Testis (tissue), 5 donors: Measurements from ENCODE around the gene CCDC83. TPM values are rescaled to one million over a fixed set of nuclear protein-coding genes. Genes with fewer than 3 reads are reported as not detected.
A peak's percentile ranks its signal among the peaks of the same experiment; 100 is the strongest.

Source experiments
- DNase-seq: peaks from one replicate; pipeline ENCODE4 v3.0.0-alpha.2; 2019
- H3K27ac ChIP-seq, 2 donors: fragments of 200-600 bp; sonication (generic); one replicate each; pipeline ENCODE4 v1.5.1; 2019
- H3K27me3 ChIP-seq: fragments of 200-600 bp; sonication (generic); one replicate; pipeline ENCODE4 v1.5.1; 2019
- H3K36me3 ChIP-seq: fragments of 200-600 bp; sonication (generic); one replicate; pipeline ENCODE4 v1.5.1; 2017; ENCODE audit warnings: low read depth; ENCODE audit errors: missing control alignments
- H3K4me1 ChIP-seq: fragments of 200-600 bp; sonication (generic); one replicate; pipeline ENCODE4 v1.5.1; 2019
- H3K4me3 ChIP-seq, 2 donors: fragments of 200-600 bp; sonication (generic); one replicate each; pipeline ENCODE4 v1.5.1; 2017 to 2019
- H3K9me3 ChIP-seq: fragments of 200-600 bp; sonication (generic); one replicate; pipeline ENCODE4 v1.5.1; 2017
- CTCF ChIP-seq, 3 experiments: fragments of 450-650 bp in 2 of 3; fragments of 200-600 bp in 1 of 3; sonication (generic) in 1 of 3; IDR thresholded peaks; one replicate each; pipeline ENCODE4 v1.5.1; 2016 to 2019; ENCODE audit warnings: antibody characterized with exemption in 3 of 3, mild to moderate bottlenecking in 2 of 3, moderate library complexity in 1 of 3
- POLR2A ChIP-seq: fragments of 450-650 bp; IDR thresholded peaks from one replicate; pipeline ENCODE4 v1.6.1; 2017; ENCODE audit warnings: antibody characterized with exemption, mild to moderate bottlenecking, moderate library complexity
- WGBS, 2 donors: methylation state at CpG; one replicate each; pipeline ENCODE4 v1.1.5; 2018; 5-methylcytosine and 5-hydroxymethylcytosine counted together
- intact Hi-C: fragments of 100-400 bp; cut with DNase I; formaldehyde crosslinking; loops from one replicate; pipeline ENCODE4 v1.15.1; 2023; ENCODE audit warnings: low total_unique reads
- long read RNA-seq, 2 donors: transcript quantifications; one replicate each; lab custom pipeline, GENCODE V29; 2026
- polyA plus RNA-seq: library from polyadenylated mRNA; stranded (reverse); fragments of 350-450 nt; fragmentation: Illumina TruSeq; extraction: RNeasy Lipid Tissue Mini Kit (QIAGEN cat#74804); gene quantifications from one replicate; pipeline ENCODE4 v1.2.3, GENCODE V29; 2014; ENCODE audit warnings: low read depth, low replicate concordance; ENCODE audit not compliant: insufficient read depth
- total RNA-seq, 2 donors: library from RNA; depleted of rRNA; stranded (reverse); fragments of >200 nt; gene quantifications; one replicate each; pipeline ENCODE4 v1.2.3, GENCODE V29; 2016

CCDC83 gene
- 10 to 100 TPM; 10.2 to 22.6 TPM for total RNA-seq
- 29.6 TPM for polyA plus RNA-seq
- long read RNA-seq, donor 1: 0 reads
- long read RNA-seq, donor 2: 0 reads

- H3K27ac ChIP-seq: peak within 1 kb of the TSS; percentile 70 to 89
- 21 to 32% methylated on average over 13 of the region's 13 CpGs for WGBS, 2 donors
- H3K36me3 ChIP-seq: no peaks in the 10 kb centered on the region
- no peaks in the 10 kb centered on the region for H3K4me1 ChIP-seq
- no peaks in the 10 kb centered on the region for H3K9me3 ChIP-seq
- no peak for DNase-seq
- H3K4me3 ChIP-seq: peak within 1 kb of the TSS; percentile 61 to 65
- TF ChIP-seq CTCF (IDR thresholded peaks at IDR 0.05) (no peak), POLR2A (no peak)
- intact Hi-C loops: no loop called here
- no peaks in the 10 kb centered on the region for H3K27me3 ChIP-seq
Measured at GRCh38 chr11:85855341-85855656, at the start of gene CCDC83. Gene CCDC83, plus strand, starts transcription at chr11:85855383. Its CDS starts 9,741 bp downstream, at chr11:85865124.

DNA sequence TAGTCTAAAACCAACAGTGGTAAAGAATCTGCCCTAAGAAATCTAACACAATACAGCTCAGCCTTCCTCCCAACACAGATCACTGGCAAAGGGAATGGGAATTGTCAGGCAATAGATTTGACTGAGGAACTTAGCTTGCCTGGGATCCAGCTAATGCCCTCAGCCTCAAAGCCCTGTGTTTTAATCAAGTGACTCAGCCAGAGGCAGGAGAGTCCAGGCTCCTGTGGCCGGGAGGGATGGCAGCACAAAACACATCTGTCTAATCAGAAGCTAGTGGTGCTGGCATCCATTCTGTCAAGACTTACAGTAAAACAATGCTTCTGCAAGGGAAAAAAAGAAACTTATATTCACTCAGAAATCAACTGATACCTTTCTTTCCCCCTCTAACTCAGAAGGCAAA lies 49.8 kb upstream of the CCDC83 start:
- intact Hi-C loops: no loop called here
- TF ChIP-seq CTCF (IDR thresholded peaks at IDR 0.05) (no peak), POLR2A (no peak)
- WGBS, 2 donors: 64 to 88% methylated on average over 1 of the region's 1 CpG
- H3K9me3 ChIP-seq: no peaks in the 10 kb centered on the region
- H3K36me3 ChIP-seq: no peaks in the 10 kb centered on the region
- no peaks in the 10 kb centered on the region for H3K4me1 ChIP-seq
- no peaks in the 10 kb centered on the region for H3K27me3 ChIP-seq
- no peak overlapping the region for H3K27ac ChIP-seq
- no peak for DNase-seq
- no peak overlapping the region for H3K4me3 ChIP-seq

DNA sequence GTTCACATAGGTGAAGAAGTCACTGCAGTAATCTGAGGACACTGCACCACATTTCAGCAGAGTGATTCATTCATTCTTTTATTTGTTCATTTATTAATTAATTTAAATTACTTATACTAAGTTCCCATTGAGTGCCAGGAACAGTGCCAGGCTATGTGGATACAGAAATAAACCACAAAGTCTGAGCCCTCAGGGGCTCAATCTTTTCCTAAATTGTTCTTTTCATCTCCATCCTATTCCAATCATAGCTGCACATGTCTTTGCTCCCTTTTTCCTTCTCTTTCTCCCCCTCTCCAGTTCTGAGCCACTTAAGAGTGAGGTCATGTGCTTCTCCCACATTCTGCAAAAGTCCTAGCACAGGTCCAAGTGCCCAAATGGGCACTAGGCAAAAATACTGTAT lies 49.2 kb upstream of the CCDC83 start:
- no peaks in the 10 kb centered on the region for H3K36me3 ChIP-seq
- no peaks in the 10 kb centered on the region for H3K9me3 ChIP-seq
- H3K4me3 ChIP-seq: no peak overlapping the region
- H3K27ac ChIP-seq: no peak overlapping the region
- H3K27me3 ChIP-seq: no peaks in the 10 kb centered on the region
- no peaks in the 10 kb centered on the region for H3K4me1 ChIP-seq
- intact Hi-C loops: no loop called here
- TF ChIP-seq CTCF (IDR thresholded peaks at IDR 0.05): no peak
- TF ChIP-seq POLR2A: no peak
- no peak for DNase-seq

DNA sequence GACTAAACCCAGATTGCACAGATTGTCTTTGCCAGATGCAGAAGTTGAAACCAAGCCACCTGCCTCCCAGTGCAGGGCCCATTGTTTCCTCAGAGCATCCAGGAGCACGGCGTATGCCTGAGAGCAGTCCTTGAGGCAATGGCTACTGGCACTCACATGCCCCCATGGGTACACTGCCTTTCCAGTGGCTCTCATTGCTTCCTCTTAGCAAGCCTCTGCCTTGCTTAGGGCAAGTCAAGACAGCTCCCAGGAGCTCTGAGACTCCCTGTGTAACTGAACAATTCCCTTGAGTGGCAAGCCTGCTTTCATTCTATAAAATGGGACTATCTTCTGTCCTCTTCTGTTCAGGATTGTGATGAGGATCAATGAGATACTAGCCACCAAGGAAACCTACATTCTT lies 48.3 kb upstream of the CCDC83 start:
- WGBS, 2 donors: 68 to 76% methylated on average over 2 of the region's 2 CpGs
- intact Hi-C loops: no loop called here

More for the DNA sequence above, 48.3 kb upstream of the CCDC83 start:
- H3K9me3 ChIP-seq: no peaks in the 10 kb centered on the region
- H3K27ac ChIP-seq: no peak overlapping the region
- H3K27me3 ChIP-seq: no peaks in the 10 kb centered on the region
- TF ChIP-seq CTCF (IDR thresholded peaks at IDR 0.05): no peak
- no peak for TF ChIP-seq POLR2A
- no peaks in the 10 kb centered on the region for H3K4me1 ChIP-seq
- H3K36me3 ChIP-seq: no peaks in the 10 kb centered on the region
- DNase-seq: no peak
- no peak overlapping the region for H3K4me3 ChIP-seq
